NCI-H2227 (cell line): ENCODE results near the gene TCAF1.
"Not testable (repeated sequence)": the region's sequence is repeated elsewhere in the genome, so short reads cannot be mapped to it uniquely, and the experiment has no call there.

Experiments
- DNase-seq: peaks from one replicate; lab custom pipeline; 2025; ENCODE audit not compliant: unreplicated experiment; lab: John Stamatoyannopoulos, UW

The TCAF1 gene

DNA sequence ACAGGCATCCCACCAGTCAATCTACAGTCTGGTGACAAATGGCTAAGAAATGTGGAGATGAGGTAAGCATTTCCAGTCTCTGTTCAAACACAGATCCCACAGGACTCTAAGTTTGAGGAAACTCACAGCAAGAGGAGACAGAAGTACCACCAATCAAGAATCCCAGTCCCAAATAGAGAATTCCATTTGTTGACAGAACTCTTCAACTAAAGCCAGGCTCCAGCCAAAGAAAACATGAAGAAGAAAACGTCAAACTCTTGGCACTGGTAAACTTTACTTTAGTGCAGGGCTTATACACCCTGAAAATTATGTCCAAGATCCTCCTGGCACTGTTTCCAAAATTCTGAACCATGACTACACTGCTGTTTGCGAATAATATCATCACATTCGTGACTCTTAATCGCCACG lies 95.3 kb downstream of the TCAF1 start:
- not testable (repeated sequence) for DNase-seq
